Measurements from ENCODE around the gene LRRFIP1.
A peak's percentile ranks its signal among the peaks of the same experiment; 100 is the strongest.
"Not testable (repeated sequence)": the region's sequence is repeated elsewhere in the genome, so short reads cannot be mapped to it uniquely, and the experiment has no call there.

The LRRFIP1 gene

GRCh38 chr2:237627441-237628246, at the start of gene LRRFIP1:
LRRFIP1 (plus strand) TSS chr2:237627587; CDS start chr2:237627645, 58 bp downstream.
- no peak for DNase-seq

- DNase-seq = no peak
These were observed 49.2 kb upstream of the LRRFIP1 start for GRCh38 chr2:237577956-237578870.

- no peak for DNase-seq
These were observed 46.1 kb upstream of the LRRFIP1 start for GRCh38 chr2:237581326-237581725.

GRCh38 chr2:237581751-237582746, 45.3 kb upstream of the LRRFIP1 start:
- DNase-seq = peak; percentile 9

GRCh38 chr2:237583385-237584295, 43.7 kb upstream of the LRRFIP1 start:
- DNase-seq = no peak

GRCh38 chr2:237585590-237586221, 41.7 kb upstream of the LRRFIP1 start:
- no peak for DNase-seq

- DNase-seq = no peak
These were observed 39.2 kb upstream of the LRRFIP1 start for GRCh38 chr2:237588044-237588696.

GRCh38 chr2:237590272-237591140, 36.9 kb upstream of the LRRFIP1 start, which contains the start of gene RAB17:
RAB17 (minus strand) TSS chr2:237590734; CDS start chr2:237586154, 4,580 bp downstream.
- no peak for DNase-seq

GRCh38 chr2:237591141-237591881, 36.1 kb upstream of the LRRFIP1 start:
- no peak for DNase-seq

- no peak for DNase-seq
These were observed 34.9 kb upstream of the LRRFIP1 start for GRCh38 chr2:237592425-237592980.

GRCh38 chr2:237593036-237593435, 34.4 kb upstream of the LRRFIP1 start:
- no peak for DNase-seq

- peak; percentile 35 for DNase-seq
These were observed 33.6 kb upstream of the LRRFIP1 start for GRCh38 chr2:237593596-237594320.

- DNase-seq = no peak
These were observed 32.9 kb upstream of the LRRFIP1 start for GRCh38 chr2:237594514-237594871.

- not testable (repeated sequence) for DNase-seq
These were observed 31.4 kb upstream of the LRRFIP1 start for GRCh38 chr2:237595829-237596519.

- no peak for DNase-seq
These were observed 30.7 kb upstream of the LRRFIP1 start for GRCh38 chr2:237596520-237597195.

Measured in NCI-H1436 (cell line).